GM18505 (cell line): ENCODE results near the gene TAF7.
"Not testable (repeated sequence)": the region's sequence is repeated elsewhere in the genome, so short reads cannot be mapped to it uniquely, and the experiment has no call there.

Experiments used
- ATAC-seq: cut with Tn5 transposase; IDR thresholded peaks from one replicate; pipeline ENCODE4 v1.9.1; 2021; ENCODE audit not compliant: unreplicated experiment
- POLR2A ChIP-seq: IDR thresholded peaks from 4 replicates; pipeline ENCODE4 v1.6.1; 2011; ENCODE audit warnings: borderline replicate concordance; ENCODE audit not compliant: insufficient read depth, insufficient read length; ENCODE audit errors: extremely low read depth

Gene TAF7

DNA sequence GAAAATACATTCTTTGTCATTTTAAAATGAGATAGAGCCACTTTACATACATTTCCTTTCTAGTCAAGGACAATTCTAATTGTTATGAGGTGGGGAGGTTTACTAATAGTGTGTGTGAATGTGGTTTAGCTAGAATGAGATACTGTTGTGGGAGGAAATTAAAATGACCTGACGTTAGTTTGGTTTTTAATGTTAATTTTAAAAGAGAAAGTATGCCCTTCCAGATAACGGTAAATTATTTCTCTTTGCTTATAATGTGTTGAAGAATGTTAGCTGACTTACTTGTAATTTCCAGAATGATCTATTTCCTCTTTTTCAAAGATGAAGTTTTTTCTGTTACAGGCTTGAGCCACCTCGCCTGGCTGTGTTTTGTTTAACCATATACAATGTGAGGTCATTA, 1.7 kb upstream of the TAF7 start:
- no peak for ATAC-seq
- no peak for TF ChIP-seq POLR2A

- no peak for ATAC-seq
- TF ChIP-seq POLR2A, result no peak
Measured at GRCh38 chr5:141319699-141320098, 885 bp downstream of the TAF7 start.

DNA sequence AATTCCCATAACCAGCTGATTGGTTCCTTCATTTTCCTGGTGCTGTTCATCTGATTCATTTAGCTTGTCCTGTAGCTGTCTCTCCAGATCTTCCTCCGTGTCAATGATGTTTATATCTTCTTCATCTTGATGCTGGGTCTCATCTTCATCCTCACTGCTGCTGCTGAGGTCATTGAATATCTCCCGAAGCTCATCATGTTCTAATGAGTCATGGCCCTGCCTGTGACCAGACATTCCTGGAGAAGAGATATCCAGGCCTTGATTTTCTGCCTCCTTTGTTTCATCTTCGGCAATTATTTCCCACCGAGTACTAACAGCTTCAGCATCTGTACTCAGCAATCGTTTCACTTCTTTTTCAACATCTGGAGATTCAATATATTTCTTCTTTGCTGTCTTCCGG, 1.4 kb downstream of the TAF7 start:
- TF ChIP-seq POLR2A, result no peak
- no peak for ATAC-seq

- ATAC-seq, result not testable (repeated sequence)
Measured at GRCh38 chr5:141316963-141317362, 3.6 kb downstream of the TAF7 start.

DNA sequence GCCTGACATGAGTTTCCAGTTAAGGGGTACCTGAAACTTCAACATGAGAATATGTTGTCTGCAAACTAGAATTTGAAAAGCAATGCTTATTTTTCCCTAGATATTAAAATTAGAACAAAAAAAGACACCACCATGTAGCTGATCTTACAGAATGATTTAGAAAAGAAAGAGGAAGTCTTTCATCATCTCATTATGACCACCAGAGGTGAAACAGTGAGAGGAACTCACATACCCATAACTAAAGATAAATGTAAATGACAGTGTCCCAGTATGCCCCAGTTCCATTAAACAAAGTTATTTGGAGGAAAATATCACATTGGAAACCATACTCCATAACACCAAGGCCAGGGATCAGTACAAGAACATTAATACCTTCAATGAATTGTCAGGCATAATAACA, 6.9 kb downstream of the TAF7 start:
- no peak for ATAC-seq
- TF ChIP-seq POLR2A, result no peak

DNA sequence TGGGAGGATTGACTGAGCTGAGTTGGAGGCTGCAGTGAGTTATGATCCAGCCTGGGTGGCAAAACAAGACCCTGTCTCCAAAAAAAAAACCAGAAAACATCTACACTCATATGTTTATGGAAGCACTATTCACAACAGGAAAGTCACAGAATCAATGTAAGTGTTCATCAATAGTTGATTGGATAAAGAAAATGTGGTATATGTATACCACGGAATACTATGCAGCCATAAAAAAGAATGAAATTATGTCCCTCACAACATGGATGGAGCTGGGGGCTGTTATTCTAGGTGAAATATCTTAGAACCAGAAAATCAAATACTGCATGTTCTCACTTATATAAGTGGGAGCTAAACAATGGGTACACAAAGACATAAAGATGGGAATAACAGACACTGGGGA, 14.0 kb downstream of the TAF7 start:
- ATAC-seq, result no peak
- no peak for TF ChIP-seq POLR2A

GRCh38 chr5:141303756-141304155, 16.8 kb downstream of the TAF7 start, which contains the start of gene SLC25A2:
TSS of gene SLC25A2 (minus strand) at chr5:141304049. CDS start at chr5:141303865, 184 bp downstream.
- ATAC-seq, result no peak
- no peak for TF ChIP-seq POLR2A

GRCh38 chr5:141298376-141298775, 22.2 kb downstream of the TAF7 start:
- no peak for TF ChIP-seq POLR2A

GRCh38 chr5:141272906-141273305, 47.7 kb downstream of the TAF7 start:
- TF ChIP-seq POLR2A, result no peak
- no peak for ATAC-seq

More at GRCh38 chr5:141298376-141298775, 22.2 kb downstream of the TAF7 start:
- ATAC-seq, result no peak

- no peak for TF ChIP-seq POLR2A
- no peak for ATAC-seq
Measured at GRCh38 chr5:141269195-141269594, 51.4 kb downstream of the TAF7 start.
